Stimulated activated CD8-positive, alpha-beta memory T cell treated with anti-CD3 and anti-CD28 coated beads, Interleukin-12 subunit alpha, Interleukin-12 subunit beta, amount 100 ng/mL, for 4 hours (primary cell): ENCODE results near the gene PITPNB.

Experiments used
- DNase-seq: peaks from one replicate; pipeline ENCODE4 v3.0.0-alpha.2; 2020; ENCODE audit warnings: low read depth

The PITPNB gene

GRCh38 chr22:27802346-27803073 lies 116.5 kb downstream of the PITPNB start:
- DNase-seq = peak; percentile 3
